GM12865 (cell line): Measurements from ENCODE around the gene TAPT1.

Experiments
- DNase-seq: peaks from one replicate; pipeline ENCODE4 v3.0.0; 2010; ENCODE audit warnings: low read depth
- H3K4me3 ChIP-seq: 2 replicates; pipeline ENCODE4 v1.5.1; 2011; ENCODE audit warnings: mild to moderate bottlenecking, low read depth, low read length, control low read depth
- CTCF ChIP-seq: IDR thresholded peaks from 2 replicates; pipeline ENCODE4 v1.5.1; 2011; ENCODE audit warnings: low read length, control low read depth, low read depth, inconsistent platforms; ENCODE audit not compliant: insufficient read depth; ENCODE audit errors: missing control alignments

Gene TAPT1

GRCh38 chr4:16120720-16121119 lies 105.6 kb downstream of the TAPT1 start:
- H3K4me3 ChIP-seq, result no peak overlapping the region
- DNase-seq, result peak; percentile 53
- TF ChIP-seq CTCF, result no peak

GRCh38 chr4:16119981-16120380 lies 106.3 kb downstream of the TAPT1 start:
- no peak for DNase-seq
- no peak for TF ChIP-seq CTCF
- H3K4me3 ChIP-seq, result no peak overlapping the region

GRCh38 chr4:16118090-16118489 lies 108.2 kb downstream of the TAPT1 start:
- no peak for TF ChIP-seq CTCF
- no peak for DNase-seq
- H3K4me3 ChIP-seq, result no peak overlapping the region

- no peak overlapping the region for H3K4me3 ChIP-seq
- no peak for TF ChIP-seq CTCF
- DNase-seq, result no peak
Observed at GRCh38 chr4:16117164-16117563, 109.1 kb downstream of the TAPT1 start.

GRCh38 chr4:16116493-16116990 lies 109.7 kb downstream of the TAPT1 start:
- no peak for DNase-seq
- TF ChIP-seq CTCF, result no peak
- no peak overlapping the region for H3K4me3 ChIP-seq

- no peak for TF ChIP-seq CTCF
- no peak for DNase-seq
Observed at GRCh38 chr4:16116019-16116418, 110.3 kb downstream of the TAPT1 start.

GRCh38 chr4:16114546-16114945 lies 111.7 kb downstream of the TAPT1 start:
- DNase-seq, result no peak
- TF ChIP-seq CTCF, result no peak
- no peak overlapping the region for H3K4me3 ChIP-seq

More at GRCh38 chr4:16116019-16116418, 110.3 kb downstream of the TAPT1 start:
- H3K4me3 ChIP-seq, result no peak overlapping the region
